ENCODE results near the gene CCDC187. TPM values are rescaled to one million over a fixed set of nuclear protein-coding genes. Genes with fewer than 3 reads are reported as not detected.
A peak's percentile ranks its signal among the peaks of the same experiment; 100 is the strongest.

The CCDC187 gene
- total and polyA plus RNA-seq, 2 of the 8 experiments (the other 6 are each of a cell fraction or from before 2014, with no cell fraction given) = 0.02 TPM; not detected in 1

DNA sequence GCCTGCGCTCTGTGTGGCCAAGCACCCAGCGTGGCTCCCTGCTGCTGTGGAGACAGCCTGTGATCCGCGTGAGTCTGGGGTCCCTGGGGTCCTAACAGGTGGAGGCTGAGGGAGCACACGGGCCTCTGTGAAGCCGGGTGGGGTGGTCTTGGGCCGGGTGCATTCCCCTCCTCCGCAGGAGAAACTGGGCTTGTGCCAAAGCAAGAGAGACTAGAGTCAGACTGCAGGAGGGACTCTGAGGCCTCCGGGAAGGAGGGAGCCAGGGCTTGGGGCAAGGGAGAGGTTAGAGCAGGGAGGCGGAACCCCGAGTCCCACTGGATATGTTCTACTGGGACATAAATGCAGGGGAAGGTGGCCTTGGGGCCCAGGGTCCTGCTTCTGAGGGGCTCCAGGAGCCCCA is 49.2 kb upstream of the CCDC187 start:
- H3K23me2 ChIP-seq (ENCODE audit: low read depth, low read length) = no peaks in the 10 kb centered on the region
- POLR2A ChIA-PET (ENCODE audit: partially characterized antibody) = interaction anchor here (1.0 to 1.2 kb wide), 3 partner anchors 10 to 131 kb away, joined by 3 to 4 read pairs (median 3); partner anchors contain the start of gene DNLZ
- no peak overlapping the region for H2AK5ac ChIP-seq (ENCODE audit: low read depth, low read length)
- no peak overlapping the region for H2BK120ac ChIP-seq (replicated peaks; ENCODE audit: low read depth, low read length)
- no peak overlapping the region for H2BK5ac ChIP-seq (ENCODE audit: low read depth, low read length)
- peak overlapping the region; percentile 68; the same call in 1 of the 2 replicates for H4K8ac ChIP-seq (ENCODE audit: extremely low read depth, insufficient read depth, low read length)
- H3K14ac ChIP-seq (ENCODE audit: insufficient read length) = no peak overlapping the region
- H3K4me3 ChIP-seq (ENCODE audit: extremely low read depth in 1 of 4, insufficient read depth in 2 of 4, low read depth in 3 of 4, low read length in 4 of 4) = no peak overlapping the region
- no peak overlapping the region for H3K4ac ChIP-seq (replicated peaks; ENCODE audit: insufficient read length, low read depth, low read length)
- no peaks in the 10 kb centered on the region for H3K4me1 ChIP-seq (replicated peaks in 1 of 4; ENCODE audit: control insufficient read depth in 3 of 4, insufficient read depth in 4 of 4, low read length in 3 of 4)
- no peaks in the 10 kb centered on the region for H4K20me1 ChIP-seq (replicated peaks in 1 of 2; ENCODE audit: control insufficient read depth in 1 of 2, insufficient read depth in 2 of 2, low read length in 2 of 2)
- no peak for TF ChIP-seq ASH2L (IDR thresholded peaks at IDR 0.05; ENCODE audit: low read length)
- TF ChIP-seq KDM1A (IDR thresholded peaks at IDR 0.05; ENCODE audit: borderline replicate concordance, low read length) = peak; percentile 55; the same call in 1 of the 2 replicates
- H3K4me2 ChIP-seq (ENCODE audit: insufficient read depth in 1 of 2, low read depth in 2 of 2, low read length in 2 of 2) = no peak overlapping the region
- H3K79me2 ChIP-seq (ENCODE audit: control insufficient read depth in 1 of 2, insufficient read depth in 2 of 2, low read length in 2 of 2) = no peaks in the 10 kb centered on the region
- H3K18ac ChIP-seq (ENCODE audit: extremely low read depth, low read length) = no peak overlapping the region
- H2BK20ac ChIP-seq (ENCODE audit: low read length) = no peak overlapping the region
- H3K56ac ChIP-seq (replicated peaks; ENCODE audit: insufficient read length, low read depth, low read length) = no peak overlapping the region
- DNase-seq (ENCODE audit: low read depth in 1 of 2, low spot score in 2 of 2) (no peak), FAIRE-seq (no peak)
- no peaks in the 10 kb centered on the region for H3K9me3 ChIP-seq (ENCODE audit: insufficient read depth in 2 of 2, low read depth in 1 of 2, low read length in 1 of 2)
- no peak overlapping the region for H3K9ac ChIP-seq (replicated peaks in 1 of 4; ENCODE audit: extremely low read depth in 1 of 4, low read depth in 3 of 4, low read length in 3 of 4)
- CTCF ChIA-PET (ENCODE audit: partially characterized antibody) = interaction anchor here (0.6 to 2.0 kb wide), 3 partner anchors 9 to 43 kb away, joined by 3 to 22 read pairs (median 4); no protein-coding TSS in a partner anchor
- no peaks in the 10 kb centered on the region; a peak in 2 of 7 replicates for H3K27me3 ChIP-seq (replicated peaks in 1 of 4; ENCODE audit: control insufficient read depth in 3 of 4, extremely low read depth in 1 of 4, insufficient read depth in 3 of 4, low read length in 3 of 4)
- H2AFZ ChIP-seq (ENCODE audit: low read length) = no peak overlapping the region
- H4K91ac ChIP-seq (replicated peaks; ENCODE audit: insufficient read length, low read length) = no peak overlapping the region
- no peak overlapping the region for H2BK15ac ChIP-seq (ENCODE audit: low read length)
- H2BK12ac ChIP-seq (ENCODE audit: low read depth, low read length) = no peak overlapping the region
- H3K36me3 ChIP-seq (ENCODE audit: control insufficient read depth in 2 of 4, insufficient read depth in 4 of 4, low read length in 3 of 4) = no peaks in the 10 kb centered on the region; a peak in 1 of 8 replicates
- WGBS, 2 experiments (ENCODE audit: extremely low coverage in 1 of 2, insufficient coverage in 1 of 2, insufficient read length in 1 of 2, insufficient replicate concordance in 2 of 2, low coverage in 1 of 2, low lambda C conversion rate in 2 of 2, missing lambda C conversion rate in 1 of 2) = 94% methylated on average over 11 of the region's 11 CpGs; no CpG with 5 or more reads in 1 of the 2 experiments
- H3K23ac ChIP-seq (ENCODE audit: insufficient read length) = no peak overlapping the region
- no peak overlapping the region for H3K27ac ChIP-seq (ENCODE audit: low read depth, low read length)
- no peak overlapping the region for H4K5ac ChIP-seq (ENCODE audit: insufficient read length, low read depth, low read length)
- H3K79me1 ChIP-seq (ENCODE audit: low read depth, low read length) = no peaks in the 10 kb centered on the region
